ENCODE results near the gene ERCC6L.

Gene ERCC6L

DNA sequence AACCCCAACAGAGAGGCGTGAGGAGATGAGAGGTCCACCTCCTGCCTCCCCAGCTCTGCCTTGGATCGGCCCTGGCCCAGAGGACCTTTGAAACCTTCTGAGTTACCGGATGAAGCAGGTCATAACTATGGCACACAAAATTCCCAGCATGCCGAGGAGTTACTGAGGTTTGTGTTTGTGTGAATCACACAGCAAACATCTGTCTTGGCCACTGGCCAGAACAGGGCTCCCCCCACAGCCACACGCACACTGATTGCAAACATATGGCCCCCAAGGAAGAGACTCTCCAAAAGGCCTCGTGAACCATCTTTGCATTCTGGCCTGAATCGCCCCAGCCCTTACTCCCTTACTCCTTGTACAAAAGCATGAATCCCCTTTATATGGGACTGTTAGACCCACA, 19.3 kb upstream of the ERCC6L start:
- Histone ChIP-seq H4K20me1 (ENCODE audit: low read depth, low read length) (no peaks in the 10 kb centered on the region), H3K9me2 (replicated peaks; ENCODE audit: insufficient read depth, low read length) (no peaks in the 10 kb centered on the region), H3K27me3 (ENCODE audit: low read length) (no peaks in the 10 kb centered on the region), H3K36me3 (ENCODE audit: low read length) (no peaks in the 10 kb centered on the region), H3F3A (ENCODE audit: insufficient read depth) (no peaks in the 10 kb centered on the region), H3K27ac (ENCODE audit: low read depth, low read length) (no peak overlapping the region), H3K4me2 (ENCODE audit: low read depth, low read length, poor library complexity, severe bottlenecking) (no peak overlapping the region), H3K9ac (ENCODE audit: low read length) (no peak overlapping the region), H3K9me3 (ENCODE audit: insufficient read depth, low read length) (no peaks in the 10 kb centered on the region), H3K79me2 (ENCODE audit: insufficient read depth, low read length) (no peaks in the 10 kb centered on the region), H2AFZ (ENCODE audit: low read depth, low read length, severe bottlenecking) (no peak overlapping the region), H3K4me3 (ENCODE audit: insufficient read depth, low read length, poor library complexity, severe bottlenecking) (no peak overlapping the region)
- TF ChIP-seq, protein P1, sequence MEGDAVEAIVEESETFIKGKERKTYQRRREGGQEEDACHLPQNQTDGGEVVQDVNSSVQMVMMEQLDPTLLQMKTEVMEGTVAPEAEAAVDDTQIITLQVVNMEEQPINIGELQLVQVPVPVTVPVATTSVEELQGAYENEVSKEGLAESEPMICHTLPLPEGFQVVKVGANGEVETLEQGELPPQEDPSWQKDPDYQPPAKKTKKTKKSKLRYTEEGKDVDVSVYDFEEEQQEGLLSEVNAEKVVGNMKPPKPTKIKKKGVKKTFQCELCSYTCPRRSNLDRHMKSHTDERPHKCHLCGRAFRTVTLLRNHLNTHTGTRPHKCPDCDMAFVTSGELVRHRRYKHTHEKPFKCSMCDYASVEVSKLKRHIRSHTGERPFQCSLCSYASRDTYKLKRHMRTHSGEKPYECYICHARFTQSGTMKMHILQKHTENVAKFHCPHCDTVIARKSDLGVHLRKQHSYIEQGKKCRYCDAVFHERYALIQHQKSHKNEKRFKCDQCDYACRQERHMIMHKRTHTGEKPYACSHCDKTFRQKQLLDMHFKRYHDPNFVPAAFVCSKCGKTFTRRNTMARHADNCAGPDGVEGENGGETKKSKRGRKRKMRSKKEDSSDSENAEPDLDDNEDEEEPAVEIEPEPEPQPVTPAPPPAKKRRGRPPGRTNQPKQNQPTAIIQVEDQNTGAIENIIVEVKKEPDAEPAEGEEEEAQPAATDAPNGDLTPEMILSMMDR (IDR thresholded peaks at IDR 0.05; ENCODE audit: insufficient read depth, low read length, poor library complexity, severe bottlenecking), result no peak
- TF ChIP-seq EZH2phosphoT487 (conservative IDR thresholded peaks at IDR 0.05; ENCODE audit: low read length), result no peak

DNA sequence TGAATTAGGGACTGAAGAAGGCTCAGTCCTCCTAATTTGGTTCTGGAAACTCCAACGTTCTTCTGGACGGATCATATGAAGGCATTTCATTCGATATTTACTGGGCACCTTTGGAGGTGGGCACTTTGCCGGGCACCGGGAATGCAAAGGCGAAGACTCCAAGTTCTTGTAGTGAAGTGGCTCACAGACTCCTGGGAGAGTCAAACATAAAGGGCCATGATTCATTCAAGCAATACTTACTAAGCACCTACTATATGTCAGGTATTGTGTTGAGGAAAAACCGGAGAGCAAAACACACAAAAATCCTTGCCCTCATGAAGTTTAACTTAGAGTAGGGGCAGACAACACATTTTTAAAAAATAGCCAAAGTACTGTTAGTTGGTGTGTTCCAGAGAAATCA, 17.0 kb upstream of the ERCC6L start:
- H3K9ac ChIP-seq (ENCODE audit: low read length), result no peak overlapping the region
- H2AFZ ChIP-seq (ENCODE audit: low read depth, low read length, severe bottlenecking), result no peak overlapping the region
- no peak overlapping the region for H3K4me2 ChIP-seq (ENCODE audit: low read depth, low read length, poor library complexity, severe bottlenecking)

DNA sequence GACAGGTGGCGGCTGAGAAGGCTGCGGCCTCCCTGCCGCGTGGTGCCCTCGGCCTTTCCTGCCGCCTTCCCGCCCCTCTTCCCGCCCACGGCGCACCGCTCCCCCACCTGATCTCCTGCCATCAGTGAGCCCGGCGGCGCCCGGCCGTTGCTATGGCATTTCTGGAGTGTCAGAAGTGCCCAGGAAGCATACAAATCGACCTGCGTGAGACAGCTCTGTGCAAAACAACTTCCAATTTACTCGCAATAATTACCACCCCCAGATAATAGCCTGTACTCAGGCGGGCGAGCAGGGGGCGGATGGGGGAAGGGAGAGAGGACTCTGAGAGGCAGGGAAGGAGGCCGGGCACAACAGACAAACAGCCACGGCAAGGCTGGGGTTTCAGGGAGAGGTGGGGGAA, 16.6 kb upstream of the ERCC6L start:
- H3K9ac ChIP-seq (ENCODE audit: low read length), result no peak overlapping the region
- no peak overlapping the region for H2AFZ ChIP-seq (ENCODE audit: low read depth, low read length, severe bottlenecking)
- TF ChIP-seq, protein P1 (IDR thresholded peaks at IDR 0.05; ENCODE audit: insufficient read depth, low read length, poor library complexity, severe bottlenecking), result no peak
- TF ChIP-seq EZH2phosphoT487 (conservative IDR thresholded peaks at IDR 0.05; ENCODE audit: low read length), result no peak
- no peaks in the 10 kb centered on the region for H4K20me1 ChIP-seq (ENCODE audit: low read depth, low read length)
- no peak overlapping the region for H3K4me3 ChIP-seq (ENCODE audit: insufficient read depth, low read length, poor library complexity, severe bottlenecking)
- H3K36me3 ChIP-seq (ENCODE audit: low read length), result no peaks in the 10 kb centered on the region
- H3F3A ChIP-seq (ENCODE audit: insufficient read depth), result no peaks in the 10 kb centered on the region
- H3K79me2 ChIP-seq (ENCODE audit: insufficient read depth, low read length), result no peaks in the 10 kb centered on the region
- no peaks in the 10 kb centered on the region for H3K9me3 ChIP-seq (ENCODE audit: insufficient read depth, low read length)
- H3K27ac ChIP-seq (ENCODE audit: low read depth, low read length), result no peak overlapping the region
- H3K4me2 ChIP-seq (ENCODE audit: low read depth, low read length, poor library complexity, severe bottlenecking), result no peak overlapping the region
- H3K9me2 ChIP-seq (replicated peaks; ENCODE audit: insufficient read depth, low read length), result no peaks in the 10 kb centered on the region
- H3K27me3 ChIP-seq (ENCODE audit: low read length), result no peaks in the 10 kb centered on the region

More for the DNA sequence above, 17.0 kb upstream of the ERCC6L start:
- Histone ChIP-seq H3K4me3 (ENCODE audit: insufficient read depth, low read length, poor library complexity, severe bottlenecking) (no peak overlapping the region), H3K27ac (ENCODE audit: low read depth, low read length) (no peak overlapping the region), H3K9me3 (ENCODE audit: insufficient read depth, low read length) (no peaks in the 10 kb centered on the region), H4K20me1 (ENCODE audit: low read depth, low read length) (no peaks in the 10 kb centered on the region), H3K36me3 (ENCODE audit: low read length) (no peaks in the 10 kb centered on the region), H3F3A (ENCODE audit: insufficient read depth) (no peaks in the 10 kb centered on the region), H3K27me3 (ENCODE audit: low read length) (no peaks in the 10 kb centered on the region), H3K9me2 (replicated peaks; ENCODE audit: insufficient read depth, low read length) (no peaks in the 10 kb centered on the region), H3K79me2 (ENCODE audit: insufficient read depth, low read length) (no peaks in the 10 kb centered on the region)
- TF ChIP-seq EZH2phosphoT487 (conservative IDR thresholded peaks at IDR 0.05; ENCODE audit: low read length), result no peak
- TF ChIP-seq, protein P1 (IDR thresholded peaks at IDR 0.05; ENCODE audit: insufficient read depth, low read length, poor library complexity, severe bottlenecking), result no peak
